Transverse colon (tissue), 4 donors: ENCODE results near the gene MAU2. TPM values are rescaled to one million over a fixed set of nuclear protein-coding genes. Genes with fewer than 3 reads are reported as not detected.

Source experiments
- DNase-seq: peaks from one replicate; pipeline ENCODE4 v3.0.0-alpha.2; 2019
- H3K27ac ChIP-seq, 4 donors: fragments of 200-600 bp; sonication (generic); 2 replicates each; pipeline ENCODE4 v1.5.1; 2016 to 2018; ENCODE audit warnings: inconsistent platforms in 4 of 4
- H3K27me3 ChIP-seq: fragments of 200-600 bp; sonication (generic); 2 replicates; pipeline ENCODE4 v1.5.1; 2017; ENCODE audit warnings: inconsistent platforms
- H3K36me3 ChIP-seq, 4 donors: fragments of 200-600 bp; sonication (generic); 2 replicates each; pipeline ENCODE4 v1.5.1; 2017 to 2019; ENCODE audit warnings: inconsistent platforms in 4 of 4
- H3K4me1 ChIP-seq, 4 donors: fragments of 200-600 bp; sonication (generic); 2 replicates each; pipeline ENCODE4 v1.5.1; 2017 to 2020; ENCODE audit warnings: inconsistent platforms in 4 of 4
- H3K4me3 ChIP-seq, 4 donors: fragments of 200-600 bp; sonication (generic); 1 replicate in 1 of 4; 2 replicates in 3 of 4; pipeline versions ENCODE4 v1.5.1 to v1.6.1; 2017 to 2019; ENCODE audit warnings: inconsistent platforms in 4 of 4
- H3K9me3 ChIP-seq, 2 donors: fragments of 200-600 bp; sonication (generic); 2 replicates each; pipeline ENCODE4 v1.5.1; 2017 to 2019; ENCODE audit warnings: inconsistent platforms in 2 of 2
- CTCF ChIP-seq, 5 experiments: fragments of 200-600 bp in 3 of 5; fragments of 450-650 bp in 2 of 5; sonication (generic) in 3 of 5; IDR thresholded peaks; 1 replicate in 2 of 5; 2 replicates in 3 of 5; pipeline ENCODE4 v1.5.1; 2016 to 2017; ENCODE audit warnings: antibody characterized with exemption in 5 of 5, inconsistent platforms in 3 of 5, mild to moderate bottlenecking in 2 of 5, moderate library complexity in 1 of 5
- EP300 ChIP-seq: sonication (generic); formaldehyde crosslinking; IDR thresholded peaks from one replicate; pipeline ENCODE4 v1.6.1; 2017; ENCODE audit warnings: antibody characterized with exemption, low read depth
- POLR2A ChIP-seq: fragments of 450-650 bp; IDR thresholded peaks from one replicate; pipeline ENCODE4 v1.6.1; 2016; ENCODE audit warnings: antibody characterized with exemption, mild to moderate bottlenecking, moderate library complexity
- POLR2AphosphoS5 ChIP-seq, 3 donors: sonication (generic); formaldehyde crosslinking; IDR thresholded peaks; one replicate each; pipeline ENCODE4 v1.6.1; 2016; ENCODE audit warnings: antibody characterized with exemption in 3 of 3
- WGBS, 2 donors: methylation state at CpG; one replicate each; pipeline ENCODE4 v1.1.5; 2018; ENCODE audit warnings: low coverage in 1 of 2; 5-methylcytosine and 5-hydroxymethylcytosine counted together
- in situ Hi-C, 4 donors: fragments of 200-750 bp; cut with MboI; loops; one replicate each; pipeline versions ENCODE4 v1.15.0 to v1.15.1; 2017; ENCODE audit warnings: low sequenced_read_pairs in 3 of 4, low pct_ligation_motif_present in 1 of 4, low pct_unique_long_range_greater_than_20kb in 1 of 4
- intact Hi-C: fragments of 100-400 bp; cut with DNase I; formaldehyde crosslinking; loops from one replicate; pipeline ENCODE4 v1.15.1; 2023; ENCODE audit warnings: low total_unique reads
- total RNA-seq, 4 donors: library from RNA; depleted of rRNA; stranded (reverse); fragments of >200 nt; gene quantifications; one replicate each; pipeline ENCODE4 v1.1.0, GENCODE V29; 2016

Gene MAU2
- total RNA-seq, 4 donors from 2014 or later = 59.1 to 214 (median 79.2) TPM

DNA sequence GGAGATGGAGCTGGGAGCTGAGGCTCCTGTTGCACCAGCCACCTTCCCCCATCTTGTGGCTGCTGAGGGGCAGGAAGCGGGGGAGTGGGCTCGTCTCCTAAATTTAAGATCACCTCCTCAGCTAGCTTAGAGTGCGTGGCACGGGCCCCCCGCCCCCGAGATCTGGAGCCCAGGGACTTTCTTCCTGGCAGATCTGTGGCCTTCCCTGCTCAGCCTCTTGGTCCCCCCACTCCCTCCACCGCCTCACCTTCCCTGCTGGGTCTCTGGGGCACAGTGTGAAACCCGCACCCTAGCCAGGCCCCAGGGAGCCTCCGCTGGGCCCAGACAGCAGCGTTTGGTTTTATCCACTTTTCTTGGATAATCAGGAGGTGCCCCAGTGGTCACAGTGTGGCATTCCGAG, 35.9 kb downstream of the MAU2 start:
- intact Hi-C loops (no loop called here), in situ Hi-C loops (loop anchor here in 2 of 4 donors (25.0 kb wide), 1 partner anchor 131 kb away; no protein-coding TSS in a partner anchor)
- peaks cover 0 to 50% (median 20%) of the 10 kb centered on the region in 4 donors for H3K36me3 ChIP-seq

DNA sequence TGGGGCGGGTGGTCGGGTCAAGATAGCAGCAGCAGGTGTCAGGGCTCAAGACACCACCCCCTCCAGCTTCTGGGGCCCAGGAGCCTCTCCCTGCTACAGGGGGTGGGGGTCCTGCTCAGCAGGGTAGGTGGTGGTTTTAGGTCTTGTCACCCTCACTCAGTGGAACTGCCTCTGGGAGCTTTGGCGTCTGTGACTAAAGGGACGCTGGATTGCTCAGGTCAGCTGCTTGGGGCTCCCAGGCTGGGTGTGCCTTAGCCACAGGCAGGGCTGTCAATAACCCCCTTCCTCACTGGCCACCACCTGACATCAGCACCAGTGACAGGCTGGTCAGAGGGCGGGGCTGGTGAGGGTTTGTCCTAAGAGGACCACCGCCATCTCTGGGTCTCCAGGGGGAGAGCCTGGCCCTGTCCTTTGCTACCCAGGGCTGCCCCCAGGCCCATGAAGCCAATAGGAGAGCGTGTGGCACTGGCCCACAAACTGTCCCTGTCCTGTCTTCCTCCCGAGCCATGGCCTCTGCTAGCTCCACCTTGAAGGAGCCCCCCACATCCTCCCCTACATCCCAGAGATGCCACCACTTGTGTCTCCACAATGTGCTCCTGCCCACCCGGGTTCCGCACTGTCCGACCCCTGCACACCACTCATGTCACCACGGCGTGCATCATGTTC, 36.4 kb downstream of the MAU2 start:
- intact Hi-C loops = no loop called here
- Histone ChIP-seq H3K27me3 (no peaks in the 10 kb centered on the region), H3K4me3 (no peak overlapping the region), H3K9me3 (no peaks in the 10 kb centered on the region), H3K4me1 (peaks cover 0 to 6% (median 0%) of the 10 kb centered on the region in 4 donors), H3K36me3 (peaks cover 0 to 44% (median 18%) of the 10 kb centered on the region in 4 donors), H3K27ac (no peak overlapping the region)
- no peak for DNase-seq
- TF ChIP-seq EP300 (no peak), CTCF (IDR thresholded peaks at IDR 0.05) (no peak), POLR2A (no peak)
- WGBS, 2 donors = 93% methylated on average over 13 of the region's 13 CpGs; no CpG with 5 or more reads in 1 of the 2 donors
- in situ Hi-C loops = loop anchor here in 2 of 4 donors (25.0 kb wide), 1 partner anchor 130 kb away; no protein-coding TSS in a partner anchor

More for the DNA sequence above, 35.9 kb downstream of the MAU2 start:
- H3K27ac ChIP-seq = no peak overlapping the region
- DNase-seq = no peak
- WGBS, 2 donors = 95% methylated on average over 11 of the region's 11 CpGs; no CpG with 5 or more reads in 1 of the 2 donors
- no peak overlapping the region for H3K4me3 ChIP-seq
- H3K27me3 ChIP-seq = no peaks in the 10 kb centered on the region
- no peaks in the 10 kb centered on the region for H3K9me3 ChIP-seq
- TF ChIP-seq EP300 = no peak
- no peak for TF ChIP-seq POLR2AphosphoS5 (IDR thresholded peaks at IDR 0.05)
- TF ChIP-seq POLR2A = no peak
- TF ChIP-seq CTCF (IDR thresholded peaks at IDR 0.05) = no peak
- peaks cover 0 to 6% (median 0%) of the 10 kb centered on the region in 4 donors for H3K4me1 ChIP-seq

DNA sequence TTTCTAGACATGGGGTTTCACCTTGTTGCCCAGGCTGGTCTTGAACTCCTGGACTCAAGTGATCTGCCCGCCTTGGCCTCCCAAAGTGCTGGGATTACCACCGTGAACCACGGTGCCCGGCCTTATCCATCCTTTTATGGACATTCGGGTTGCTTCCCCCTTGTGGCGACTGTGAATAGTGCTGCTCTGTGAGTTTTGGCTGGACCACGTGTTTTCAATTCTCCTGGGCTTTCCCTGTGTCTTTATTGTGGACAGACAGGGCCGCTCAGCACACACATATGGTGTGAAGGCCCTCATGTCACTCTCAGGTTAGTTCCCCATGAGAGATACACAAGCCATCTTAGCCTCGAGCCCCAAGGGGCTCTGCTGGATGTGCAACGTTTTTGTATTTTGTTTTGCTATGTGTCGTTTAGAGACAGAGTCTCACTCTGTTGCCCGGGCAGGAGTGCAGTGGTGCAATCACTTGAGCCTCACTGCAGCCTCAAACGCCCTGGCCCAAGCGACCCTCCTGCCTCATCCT, 40.5 kb downstream of the MAU2 start:
- Histone ChIP-seq H3K9me3 (no peaks in the 10 kb centered on the region), H3K27me3 (no peaks in the 10 kb centered on the region), H3K27ac (peak overlapping the region in 1 of 4 donors; percentile 19), H3K4me1 (peaks cover 4 to 25% (median 12%) of the 10 kb centered on the region in 4 donors), H3K4me3 (no peak overlapping the region), H3K36me3 (peaks cover 0 to 7% (median 0%) of the 10 kb centered on the region in 4 donors)
- DNase-seq = peak; percentile 81
- WGBS, 2 donors = 0 to 9% methylated on average over 4 to 14 of the region's 14 CpGs
- TF ChIP-seq EP300 (no peak), POLR2AphosphoS5 (IDR thresholded peaks at IDR 0.05) (no peak), POLR2A (peak; percentile 12), CTCF (IDR thresholded peaks at IDR 0.05) (peak; percentile 79 to 92 (median 86))
- intact Hi-C loops (no loop called here), in situ Hi-C loops (loop anchor here in 2 of 4 donors (25.0 kb wide), 1 partner anchor 126 kb away; no protein-coding TSS in a partner anchor)

- Histone ChIP-seq H3K4me3 (no peak overlapping the region), H3K27ac (no peak overlapping the region), H3K27me3 (no peaks in the 10 kb centered on the region), H3K4me1 (peaks cover 7 to 32% (median 17%) of the 10 kb centered on the region in 4 donors), H3K36me3 (no peaks in the 10 kb centered on the region), H3K9me3 (no peaks in the 10 kb centered on the region)
- intact Hi-C loops = no loop called here
- 93% methylated on average over 4 of the region's 4 CpGs; no CpG with 5 or more reads in 1 of the 2 donors for WGBS, 2 donors
- TF ChIP-seq POLR2A (no peak), EP300 (no peak), POLR2AphosphoS5 (IDR thresholded peaks at IDR 0.05) (no peak), CTCF (IDR thresholded peaks at IDR 0.05) (no peak)
- DNase-seq = no peak
- in situ Hi-C loops = loop anchor here in 2 of 4 donors (25.0 kb wide), 1 partner anchor 125 kb away; no protein-coding TSS in a partner anchor
Measured at GRCh38 chr19:19362075-19362474, 41.4 kb downstream of the MAU2 start.
